Measurements from ENCODE around the gene GHRHR.

The GHRHR gene

DNA sequence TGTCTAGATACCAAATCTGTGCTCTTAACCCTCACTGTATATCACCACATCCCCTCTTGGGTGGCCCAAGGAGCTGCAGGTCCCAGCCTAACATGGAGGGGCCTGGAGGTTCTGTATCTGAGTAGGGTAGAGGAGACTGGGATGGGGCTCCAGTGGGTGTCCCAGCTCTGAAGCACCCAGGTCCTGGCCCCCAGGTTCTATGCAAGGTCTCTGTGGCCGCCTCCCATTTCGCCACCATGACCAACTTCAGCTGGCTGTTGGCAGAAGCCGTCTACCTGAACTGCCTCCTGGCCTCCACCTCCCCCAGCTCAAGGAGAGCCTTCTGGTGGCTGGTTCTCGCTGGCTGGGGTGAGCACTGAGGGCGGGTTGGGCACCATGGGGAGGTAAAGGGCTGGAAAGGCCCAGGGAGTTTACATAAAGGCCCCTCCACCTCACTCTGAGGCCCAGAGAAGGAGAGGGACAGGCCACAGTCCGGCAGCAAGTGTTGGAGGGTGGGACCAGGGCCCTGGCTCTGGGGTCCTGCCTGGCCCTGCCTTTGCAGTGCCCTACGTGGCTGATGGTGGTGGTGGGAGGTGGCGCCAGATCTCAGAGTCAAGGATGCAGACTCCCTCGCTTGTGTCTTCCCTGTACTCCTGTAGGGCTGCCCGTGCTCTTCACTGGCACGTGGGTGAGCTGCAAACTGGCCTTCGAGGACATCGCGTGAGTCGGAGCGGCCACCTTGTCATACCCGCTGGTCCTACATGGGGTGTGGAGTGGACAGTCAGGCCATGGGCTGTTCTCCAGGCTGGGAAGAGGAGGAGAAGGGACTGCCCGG lies 10.2 kb downstream of the GHRHR start:
- H3K27me3 ChIP-seq (ENCODE audit: control insufficient read depth, insufficient read depth, low read length): no peaks in the 10 kb centered on the region
- H3K36me3 ChIP-seq (ENCODE audit: control insufficient read depth, insufficient read depth, low read length): no peaks in the 10 kb centered on the region
- no peak overlapping the region for H3K27ac ChIP-seq (ENCODE audit: low read depth, low read length)
- H3K4me1 ChIP-seq (ENCODE audit: control insufficient read depth, insufficient read depth, low read length): no peaks in the 10 kb centered on the region
- H3K4me3 ChIP-seq (ENCODE audit: low read length): no peak overlapping the region
- H3K9ac ChIP-seq (ENCODE audit: low read length): no peak overlapping the region

GRCh38 chr7:30974605-30975255 lies 11.0 kb downstream of the GHRHR start:
- no peak overlapping the region for H3K27ac ChIP-seq (ENCODE audit: low read depth, low read length)
- H3K27me3 ChIP-seq (ENCODE audit: control insufficient read depth, insufficient read depth, low read length): no peaks in the 10 kb centered on the region
- no peaks in the 10 kb centered on the region for H3K4me1 ChIP-seq (ENCODE audit: control insufficient read depth, insufficient read depth, low read length)
- no peaks in the 10 kb centered on the region for H3K36me3 ChIP-seq (ENCODE audit: control insufficient read depth, insufficient read depth, low read length)
- H3K9ac ChIP-seq (ENCODE audit: low read length): no peak overlapping the region
- no peak overlapping the region for H3K4me3 ChIP-seq (ENCODE audit: low read length)

DNA sequence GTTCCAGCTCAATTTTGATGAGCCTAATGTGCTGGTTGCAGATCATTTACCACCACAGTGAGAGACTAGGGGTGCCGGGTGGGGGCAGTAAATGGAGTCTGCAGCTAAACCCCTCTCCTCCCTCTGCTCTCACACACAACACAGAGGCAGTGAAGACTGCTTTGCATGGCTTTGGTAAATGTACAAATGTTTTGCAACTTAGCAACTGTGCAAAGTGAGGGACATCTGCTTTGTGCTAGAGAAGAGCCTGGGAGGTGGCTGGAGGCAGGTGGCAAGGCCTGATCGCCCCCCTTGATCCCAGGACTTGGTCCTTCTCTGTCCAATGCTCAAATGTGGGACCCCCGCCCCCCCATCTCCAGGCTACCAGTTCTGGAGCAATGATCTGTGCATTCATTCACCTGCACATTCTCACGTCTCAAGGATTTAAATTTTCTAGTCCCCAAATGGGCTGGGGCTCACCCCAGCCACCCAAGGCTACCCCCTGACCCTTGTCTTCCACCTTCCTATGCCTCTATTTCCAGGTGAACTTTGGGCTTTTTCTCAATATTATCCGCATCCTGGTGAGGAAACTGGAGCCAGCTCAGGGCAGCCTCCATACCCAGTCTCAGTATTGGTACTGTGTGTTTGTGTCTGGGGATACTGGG lies 11.6 kb downstream of the GHRHR start:
- H3K36me3 ChIP-seq (ENCODE audit: control insufficient read depth, insufficient read depth, low read length): no peaks in the 10 kb centered on the region
- H3K27me3 ChIP-seq (ENCODE audit: control insufficient read depth, insufficient read depth, low read length): no peaks in the 10 kb centered on the region
- H3K4me3 ChIP-seq (ENCODE audit: low read length): no peak overlapping the region
- H3K27ac ChIP-seq (ENCODE audit: low read depth, low read length): no peak overlapping the region
- no peaks in the 10 kb centered on the region for H3K4me1 ChIP-seq (ENCODE audit: control insufficient read depth, insufficient read depth, low read length)
- no peak overlapping the region for H3K9ac ChIP-seq (ENCODE audit: low read length)

GRCh38 chr7:30976381-30976780 lies 12.6 kb downstream of the GHRHR start:
- no peaks in the 10 kb centered on the region for H3K27me3 ChIP-seq (ENCODE audit: control insufficient read depth, insufficient read depth, low read length)
- H3K9ac ChIP-seq (ENCODE audit: low read length): no peak overlapping the region
- H3K4me3 ChIP-seq (ENCODE audit: low read length): no peak overlapping the region
- no peaks in the 10 kb centered on the region for H3K4me1 ChIP-seq (ENCODE audit: control insufficient read depth, insufficient read depth, low read length)
- no peak overlapping the region for H3K27ac ChIP-seq (ENCODE audit: low read depth, low read length)
- H3K36me3 ChIP-seq (ENCODE audit: control insufficient read depth, insufficient read depth, low read length): no peaks in the 10 kb centered on the region

DNA sequence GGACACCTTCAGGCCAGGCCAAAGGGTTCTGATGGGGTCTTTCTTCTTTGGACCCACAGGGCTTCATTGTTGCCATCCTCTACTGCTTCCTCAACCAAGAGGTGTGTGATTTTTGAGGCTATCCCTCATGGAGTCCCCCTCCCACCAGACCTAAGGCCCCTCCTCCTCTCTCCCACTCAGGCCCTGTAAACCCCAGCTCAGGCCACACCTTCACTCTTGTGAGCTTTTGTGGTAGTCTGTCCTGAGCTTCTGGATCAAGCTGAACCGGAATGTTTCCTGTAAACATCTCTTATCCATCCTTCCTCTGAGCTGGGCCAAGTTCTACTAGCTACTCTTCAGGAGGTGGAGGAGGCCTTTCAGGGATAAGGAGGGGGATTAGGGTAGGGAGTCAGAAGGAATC lies 13.5 kb downstream of the GHRHR start:
- no peak overlapping the region for H3K9ac ChIP-seq (ENCODE audit: low read length)
- no peaks in the 10 kb centered on the region for H3K36me3 ChIP-seq (ENCODE audit: control insufficient read depth, insufficient read depth, low read length)
- no peak overlapping the region for H3K4me3 ChIP-seq (ENCODE audit: low read length)
- no peaks in the 10 kb centered on the region for H3K4me1 ChIP-seq (ENCODE audit: control insufficient read depth, insufficient read depth, low read length)
- no peaks in the 10 kb centered on the region for H3K27me3 ChIP-seq (ENCODE audit: control insufficient read depth, insufficient read depth, low read length)
- no peak overlapping the region for H3K27ac ChIP-seq (ENCODE audit: low read depth, low read length)

- no peak overlapping the region for H3K9ac ChIP-seq (ENCODE audit: low read length)
- no peaks in the 10 kb centered on the region for H3K4me1 ChIP-seq (ENCODE audit: control insufficient read depth, insufficient read depth, low read length)
- H3K27ac ChIP-seq (ENCODE audit: low read depth, low read length): no peak overlapping the region
- H3K27me3 ChIP-seq (ENCODE audit: control insufficient read depth, insufficient read depth, low read length): no peaks in the 10 kb centered on the region
- no peaks in the 10 kb centered on the region for H3K36me3 ChIP-seq (ENCODE audit: control insufficient read depth, insufficient read depth, low read length)
- no peak overlapping the region for H3K4me3 ChIP-seq (ENCODE audit: low read length)
These were observed 14.3 kb downstream of the GHRHR start for GRCh38 chr7:30977896-30978564.

DNA sequence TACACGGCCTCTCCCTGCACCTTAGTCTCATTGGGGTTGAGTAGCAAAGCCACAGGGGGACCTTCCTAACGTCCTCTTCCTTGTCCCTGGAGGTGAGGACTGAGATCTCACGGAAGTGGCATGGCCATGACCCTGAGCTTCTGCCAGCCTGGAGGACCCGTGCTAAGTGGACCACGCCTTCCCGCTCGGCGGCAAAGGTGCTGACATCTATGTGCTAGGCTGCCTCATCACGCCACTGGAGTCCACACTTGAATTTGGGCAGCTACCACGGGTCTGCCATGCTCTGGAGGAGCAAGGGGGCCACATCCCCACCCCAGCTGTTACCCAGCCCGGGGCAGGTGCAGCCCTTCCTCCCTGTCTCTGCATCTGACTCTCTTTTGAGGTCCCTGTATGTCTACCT lies 15.3 kb downstream of the GHRHR start:
- Histone ChIP-seq H3K9ac (ENCODE audit: low read length) (no peak overlapping the region), H3K4me1 (ENCODE audit: control insufficient read depth, insufficient read depth, low read length) (no peaks in the 10 kb centered on the region), H3K27me3 (ENCODE audit: control insufficient read depth, insufficient read depth, low read length) (no peaks in the 10 kb centered on the region), H3K27ac (ENCODE audit: low read depth, low read length) (no peak overlapping the region), H3K36me3 (ENCODE audit: control insufficient read depth, insufficient read depth, low read length) (no peaks in the 10 kb centered on the region), H3K4me3 (ENCODE audit: low read length) (no peak overlapping the region)

- H3K4me3 ChIP-seq (ENCODE audit: low read length): no peak overlapping the region
- H3K4me1 ChIP-seq (ENCODE audit: control insufficient read depth, insufficient read depth, low read length): no peaks in the 10 kb centered on the region
- H3K27me3 ChIP-seq (ENCODE audit: control insufficient read depth, insufficient read depth, low read length): no peaks in the 10 kb centered on the region
- H3K36me3 ChIP-seq (ENCODE audit: control insufficient read depth, insufficient read depth, low read length): no peaks in the 10 kb centered on the region
- H3K27ac ChIP-seq (ENCODE audit: low read depth, low read length): no peak overlapping the region
- H3K9ac ChIP-seq (ENCODE audit: low read length): no peak overlapping the region
These were observed 16.4 kb downstream of the GHRHR start for GRCh38 chr7:30980194-30980593.

- H3K4me3 ChIP-seq (ENCODE audit: low read length): no peak overlapping the region
- H3K27me3 ChIP-seq (ENCODE audit: control insufficient read depth, insufficient read depth, low read length): no peaks in the 10 kb centered on the region
- H3K9ac ChIP-seq (ENCODE audit: low read length): no peak overlapping the region
- H3K36me3 ChIP-seq (ENCODE audit: control insufficient read depth, insufficient read depth, low read length): no peaks in the 10 kb centered on the region
- no peaks in the 10 kb centered on the region for H3K4me1 ChIP-seq (ENCODE audit: control insufficient read depth, insufficient read depth, low read length)
- H3K27ac ChIP-seq (ENCODE audit: low read depth, low read length): no peak overlapping the region
These were observed 17.0 kb downstream of the GHRHR start for GRCh38 chr7:30980751-30981150.

DNA sequence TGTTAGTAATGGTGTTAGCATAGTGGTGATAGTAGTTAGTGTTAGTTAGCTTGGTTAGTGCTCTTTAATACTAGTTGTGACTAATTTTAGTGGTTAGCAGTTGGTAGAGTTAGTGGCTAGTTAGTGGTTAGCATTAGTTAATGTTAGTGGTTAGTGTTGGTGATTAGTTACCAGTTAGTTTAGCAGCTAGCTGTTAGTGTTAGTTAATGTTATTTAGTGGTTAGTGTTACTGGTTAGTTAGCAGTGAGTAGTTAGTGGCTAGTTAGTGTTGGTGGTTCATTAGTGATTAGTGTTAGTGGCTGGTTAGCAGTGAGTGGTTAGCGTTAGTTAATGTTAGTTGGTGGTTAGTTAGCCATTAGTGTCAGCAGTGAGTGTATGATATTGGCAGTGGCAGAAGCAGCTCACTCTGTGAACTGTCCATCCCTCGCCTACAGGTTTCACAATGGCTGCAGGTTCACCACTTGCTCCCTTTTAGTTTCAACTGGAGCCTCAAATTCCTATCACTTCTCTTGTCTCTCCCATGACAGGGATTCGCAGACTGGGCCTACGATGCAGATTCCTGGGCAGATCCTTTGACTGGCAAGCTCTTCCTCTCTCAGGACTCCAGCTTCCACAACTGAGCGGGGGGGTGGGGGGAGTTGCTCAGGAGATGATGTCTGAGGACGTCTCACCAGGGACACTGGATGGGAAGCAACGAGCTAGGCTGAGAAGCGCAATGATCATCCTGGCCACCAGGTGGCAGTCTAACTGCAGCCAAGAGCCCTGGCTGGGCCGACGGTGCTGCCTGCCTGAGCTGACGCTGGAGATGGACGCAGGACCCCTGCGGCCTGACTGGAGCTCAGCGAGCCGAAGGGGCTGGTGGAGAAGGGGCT lies 19.5 kb downstream of the GHRHR start:
- Histone ChIP-seq H3K36me3 (ENCODE audit: control insufficient read depth, insufficient read depth, low read length) (no peaks in the 10 kb centered on the region), H3K27ac (ENCODE audit: low read depth, low read length) (no peak overlapping the region), H3K4me1 (ENCODE audit: control insufficient read depth, insufficient read depth, low read length) (no peaks in the 10 kb centered on the region), H3K9ac (ENCODE audit: low read length) (no peak overlapping the region), H3K27me3 (ENCODE audit: control insufficient read depth, insufficient read depth, low read length) (no peaks in the 10 kb centered on the region), H3K4me3 (ENCODE audit: low read length) (no peak overlapping the region)

- no peaks in the 10 kb centered on the region for H3K36me3 ChIP-seq (ENCODE audit: control insufficient read depth, insufficient read depth, low read length)
- H3K27me3 ChIP-seq (ENCODE audit: control insufficient read depth, insufficient read depth, low read length): no peaks in the 10 kb centered on the region
- H3K4me3 ChIP-seq (ENCODE audit: low read length): no peak overlapping the region
- no peaks in the 10 kb centered on the region for H3K4me1 ChIP-seq (ENCODE audit: control insufficient read depth, insufficient read depth, low read length)
- H3K9ac ChIP-seq (ENCODE audit: low read length): no peak overlapping the region
- H3K27ac ChIP-seq (ENCODE audit: low read depth, low read length): no peak overlapping the region
These were observed 20.1 kb downstream of the GHRHR start for GRCh38 chr7:30983914-30984247.
